Chondrocyte (in vitro differentiated cells): ENCODE measurements around the gene PPWD1. TPM values are rescaled to one million over a fixed set of nuclear protein-coding genes. Genes with fewer than 3 reads are reported as not detected.
"Not testable (repeated sequence)": the region's sequence is repeated elsewhere in the genome, so short reads cannot be mapped to it uniquely, and the experiment has no call there.

Source experiments
- DNase-seq: peaks from one replicate; pipeline ENCODE4 v3.0.0; 2021; ENCODE audit warnings: mixed read lengths, low spot score
- H3K27ac Mint-ChIP-seq: one replicate; pipeline ENCODE4 v1.8.0; 2021; ENCODE audit warnings: mild to moderate bottlenecking, moderate library complexity, mixed read lengths; ENCODE audit not compliant: unreplicated experiment
- H3K27me3 Mint-ChIP-seq: 2 replicates; pipeline ENCODE4 v1.8.0; 2021; ENCODE audit warnings: low read depth, mixed read lengths
- H3K36me3 Mint-ChIP-seq: 2 replicates; pipeline ENCODE4 v1.8.0; 2021; ENCODE audit warnings: low read depth, mixed read lengths
- H3K4me1 Mint-ChIP-seq: 2 replicates; pipeline ENCODE4 v1.8.0; 2021; ENCODE audit warnings: low read depth, mild to moderate bottlenecking, mixed read lengths
- H3K4me3 Mint-ChIP-seq: one replicate; pipeline ENCODE4 v1.8.0; 2021; ENCODE audit warnings: mild to moderate bottlenecking, moderate library complexity, mixed read lengths; ENCODE audit not compliant: unreplicated experiment
- H3K9me3 Mint-ChIP-seq: 2 replicates; pipeline ENCODE4 v1.8.0; 2021; ENCODE audit warnings: low read depth, mixed read lengths
- CTCF ChIP-seq: fragments of 200-600 bp; sonication (generic); IDR thresholded peaks from 2 replicates; pipeline ENCODE4 v1.5.0; 2021; ENCODE audit warnings: antibody characterized with exemption, mild to moderate bottlenecking, moderate library complexity
- total RNA-seq: library from RNA; stranded (reverse); gene quantifications from 3 replicates; pipeline ENCODE4 v1.2.1, GENCODE V29; 2021

Gene PPWD1
- total RNA-seq, 1 donor from 2014 or later: 19.5 TPM

GRCh38 chr5:65577141-65577540, 14.0 kb downstream of the PPWD1 start:
- H3K27me3 Mint-ChIP-seq: no peaks in the 10 kb centered on the region
- DNase-seq: no peak

DNA sequence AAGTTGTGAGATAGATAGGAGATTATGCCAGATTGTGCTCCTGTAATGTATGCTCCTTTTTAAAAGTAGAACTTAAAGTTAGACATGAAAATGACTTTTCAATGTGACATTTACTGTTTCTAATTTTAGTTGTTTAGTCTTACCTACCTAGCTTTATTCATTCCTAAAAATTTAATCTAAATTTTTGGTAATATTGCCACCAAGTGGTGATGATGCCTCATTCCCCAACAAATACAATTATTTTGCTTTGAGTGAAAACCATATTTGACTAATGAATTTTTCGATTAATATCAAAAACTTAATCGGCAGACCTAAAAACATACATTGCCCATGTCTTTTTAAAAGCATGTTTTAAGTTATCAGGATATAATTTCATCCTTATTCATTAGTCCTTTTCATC, 25.6 kb downstream of the PPWD1 start:
- no peak for DNase-seq
- Mint-ChIP-seq H3K9me3 (no peaks in the 10 kb centered on the region), H3K4me3 (no peak overlapping the region), H3K4me1 (no peaks in the 10 kb centered on the region), H3K27me3 (no peaks in the 10 kb centered on the region), H3K36me3 (peaks cover 22% of the 10 kb centered on the region), H3K27ac (no peak overlapping the region)
- TF ChIP-seq CTCF: peak; percentile 69

More at GRCh38 chr5:65577141-65577540, 14.0 kb downstream of the PPWD1 start:
- H3K9me3 Mint-ChIP-seq: no peaks in the 10 kb centered on the region
- peaks cover 20% of the 10 kb centered on the region for H3K4me1 Mint-ChIP-seq
- peak overlapping the region; percentile 62 for H3K27ac Mint-ChIP-seq
- H3K36me3 Mint-ChIP-seq: peaks cover 19% of the 10 kb centered on the region
- TF ChIP-seq CTCF: no peak
- no peak overlapping the region for H3K4me3 Mint-ChIP-seq

DNA sequence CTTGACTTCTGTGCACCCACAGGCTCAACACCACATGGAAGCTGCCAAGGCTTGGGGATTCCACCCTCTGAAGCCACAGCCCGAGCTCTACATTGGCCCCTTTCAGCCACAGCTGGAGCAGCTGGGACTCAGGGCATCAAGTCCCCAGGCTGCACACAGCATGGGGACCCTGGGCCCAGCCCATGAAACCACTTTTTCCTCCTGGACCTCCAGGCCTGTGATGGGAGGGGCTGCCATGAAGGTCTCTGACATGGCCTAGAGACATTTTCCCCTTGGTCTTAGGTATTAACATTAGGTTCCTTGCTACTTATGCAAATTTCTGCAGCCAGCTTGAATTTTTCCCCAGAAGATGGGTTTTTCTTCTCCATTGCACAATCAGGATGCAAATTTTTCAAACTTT, 38.7 kb downstream of the PPWD1 start:
- H3K4me1 Mint-ChIP-seq, DNase-seq, H3K27me3 Mint-ChIP-seq, H3K4me3 Mint-ChIP-seq, H3K27ac Mint-ChIP-seq: not testable (repeated sequence)
- H3K36me3 Mint-ChIP-seq: peaks cover 47% of the 10 kb centered on the region
- peaks cover 16% of the 10 kb centered on the region for H3K9me3 Mint-ChIP-seq

GRCh38 chr5:65611524-65611923, 48.4 kb downstream of the PPWD1 start:
- H3K9me3 Mint-ChIP-seq: no peaks in the 10 kb centered on the region
- TF ChIP-seq CTCF: no peak
- no peak for DNase-seq
- no peak overlapping the region for H3K27ac Mint-ChIP-seq
- peaks cover 3% of the 10 kb centered on the region for H3K4me1 Mint-ChIP-seq
- H3K36me3 Mint-ChIP-seq: peaks cover 31% of the 10 kb centered on the region
- no peak overlapping the region for H3K4me3 Mint-ChIP-seq
- no peaks in the 10 kb centered on the region for H3K27me3 Mint-ChIP-seq

GRCh38 chr5:65612298-65612907, 49.3 kb downstream of the PPWD1 start:
- H3K9me3 Mint-ChIP-seq: no peaks in the 10 kb centered on the region
- peaks cover 3% of the 10 kb centered on the region for H3K4me1 Mint-ChIP-seq
- no peak for DNase-seq
- TF ChIP-seq CTCF: no peak
- no peaks in the 10 kb centered on the region for H3K27me3 Mint-ChIP-seq
- H3K27ac Mint-ChIP-seq: no peak overlapping the region
- H3K4me3 Mint-ChIP-seq: no peak overlapping the region
- peaks cover 27% of the 10 kb centered on the region for H3K36me3 Mint-ChIP-seq

DNA sequence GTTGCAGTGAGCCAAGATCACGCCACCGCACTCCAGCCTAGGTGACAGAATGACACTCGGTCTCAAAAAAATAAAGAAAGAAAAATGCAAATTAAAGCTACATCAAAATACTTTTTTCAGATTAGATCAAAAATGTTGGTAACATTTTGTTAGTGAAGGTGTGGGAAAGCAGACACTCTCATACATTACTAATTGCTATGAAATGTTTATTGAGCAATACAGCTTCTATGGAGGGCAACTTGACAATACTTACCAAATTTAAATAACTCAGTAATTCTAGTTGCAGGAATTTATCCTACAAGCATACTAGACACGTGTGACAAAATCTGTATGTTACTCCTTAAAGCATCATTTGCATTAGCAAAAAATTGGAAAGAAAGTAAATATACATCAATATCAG, 56.9 kb downstream of the PPWD1 start:
- H3K27ac Mint-ChIP-seq: no peak overlapping the region
- no peaks in the 10 kb centered on the region for H3K27me3 Mint-ChIP-seq
- H3K4me1 Mint-ChIP-seq: peaks cover 19% of the 10 kb centered on the region
- H3K9me3 Mint-ChIP-seq: no peaks in the 10 kb centered on the region
- no peak for DNase-seq
- H3K4me3 Mint-ChIP-seq: no peak overlapping the region
- H3K36me3 Mint-ChIP-seq: peaks cover 1% of the 10 kb centered on the region
- no peak for TF ChIP-seq CTCF

DNA sequence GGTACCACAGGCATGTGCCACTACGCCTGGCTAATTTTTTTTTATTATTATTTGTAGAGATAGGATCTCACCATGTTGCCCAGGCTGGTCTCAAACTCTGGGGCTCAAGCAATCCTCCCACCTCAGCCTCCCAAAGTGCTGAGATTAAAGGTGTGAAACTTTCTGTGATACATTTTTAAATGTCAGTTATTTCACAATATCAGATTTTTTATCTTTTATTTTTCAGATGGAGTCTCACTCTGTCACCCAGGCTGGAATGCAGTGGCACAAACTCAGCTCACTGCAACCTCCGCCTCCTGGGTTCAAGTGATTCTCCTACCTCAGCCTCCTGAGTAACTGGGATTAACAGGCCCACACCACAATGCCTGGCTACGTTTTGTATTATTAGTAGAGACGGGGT, 58.9 kb downstream of the PPWD1 start:
- not testable (repeated sequence) for DNase-seq

More for the DNA sequence above, 58.9 kb downstream of the PPWD1 start:
- not testable (repeated sequence) for H3K27ac Mint-ChIP-seq, H3K27me3 Mint-ChIP-seq, H3K9me3 Mint-ChIP-seq, H3K36me3 Mint-ChIP-seq, H3K4me3 Mint-ChIP-seq
- peaks cover 30% of the 10 kb centered on the region for H3K4me1 Mint-ChIP-seq
